HG02678 (cell line): ENCODE results near the gene RAD23A.

ENCODE experiments used
- ATAC-seq: cut with Tn5 transposase; IDR thresholded peaks from one replicate; pipeline ENCODE4 v1.9.1; 2021; ENCODE audit warnings: mild to moderate bottlenecking, moderate library complexity; ENCODE audit not compliant: unreplicated experiment

The RAD23A gene

GRCh38 chr19:12984143-12984627, 38.5 kb downstream of the RAD23A start:
- ATAC-seq, result no peak

GRCh38 chr19:12984683-12985048, 39.0 kb downstream of the RAD23A start:
- no peak for ATAC-seq

GRCh38 chr19:12985049-12985776, 39.6 kb downstream of the RAD23A start:
- ATAC-seq, result no peak

- no peak for ATAC-seq
Observed at GRCh38 chr19:12986726-12987125, 41.1 kb downstream of the RAD23A start.

GRCh38 chr19:12987190-12987589, 41.5 kb downstream of the RAD23A start:
- ATAC-seq, result no peak

GRCh38 chr19:12987781-12988180, 42.1 kb downstream of the RAD23A start:
- ATAC-seq, result no peak

GRCh38 chr19:12990431-12990830, 44.8 kb downstream of the RAD23A start:
- no peak for ATAC-seq

GRCh38 chr19:12990853-12991252, 45.2 kb downstream of the RAD23A start:
- ATAC-seq, result no peak

GRCh38 chr19:12991296-12991695, 45.6 kb downstream of the RAD23A start:
- ATAC-seq, result no peak

GRCh38 chr19:12992729-12993128, 47.1 kb downstream of the RAD23A start:
- no peak for ATAC-seq

- no peak for ATAC-seq
Observed at GRCh38 chr19:12993562-12993961, 47.9 kb downstream of the RAD23A start.

GRCh38 chr19:12994701-12995595, 49.3 kb downstream of the RAD23A start, which contains the start of gene NFIX:
Gene NFIX (plus strand): TSS chr19:12995475. CDS start chr19:12995838, 363 bp downstream.
- no peak for ATAC-seq

- no peak for ATAC-seq
Observed at GRCh38 chr19:12995596-12996405, 50.1 kb downstream of the RAD23A start.

- ATAC-seq, result no peak
Observed at GRCh38 chr19:12996406-12997094, 50.9 kb downstream of the RAD23A start.

GRCh38 chr19:12997179-12997966, 51.7 kb downstream of the RAD23A start:
- ATAC-seq, result no peak

GRCh38 chr19:12997967-12998940, 52.6 kb downstream of the RAD23A start:
- ATAC-seq, result no peak

GRCh38 chr19:13001166-13001501, 55.5 kb downstream of the RAD23A start:
- ATAC-seq, result no peak

- ATAC-seq, result no peak
Observed at GRCh38 chr19:13001502-13002165, 56.0 kb downstream of the RAD23A start.
